ENCODE data around the gene SPTBN1. TPM values are rescaled to one million over a fixed set of nuclear protein-coding genes. Genes with fewer than 3 reads are reported as not detected.

SPTBN1 gene
- total and polyA plus RNA-seq, 2 of the 4 experiments (the other 2 are of a cell fraction), result 49.1 to 241 TPM

DNA sequence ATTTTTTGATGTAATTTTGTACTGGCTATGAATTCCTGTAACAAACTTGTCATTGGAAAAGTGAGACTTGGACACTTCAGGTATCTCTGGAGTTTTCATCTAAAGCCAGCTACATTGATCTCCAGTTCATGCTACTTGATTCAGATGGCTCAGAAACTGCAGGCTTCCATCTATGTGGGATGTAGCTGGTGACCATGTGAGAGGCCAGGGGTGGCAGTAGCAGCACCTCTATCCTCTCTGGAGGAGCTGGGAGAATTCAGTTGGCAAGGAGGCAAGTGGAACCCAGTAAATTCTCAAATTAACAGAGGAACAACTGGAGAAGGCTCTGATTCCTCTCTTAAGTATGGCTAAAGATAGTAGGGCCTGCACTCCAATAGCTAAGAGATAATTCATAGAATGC lies 10.0 kb upstream of the SPTBN1 start:
- no peak for ATAC-seq (ENCODE audit: low read depth)
- POLR2A ChIA-PET (ENCODE audit: unreplicated experiment), result no interaction called here
- intact Hi-C loops (cut with micrococcal nuclease) (no loop called here), dilution Hi-C loops (cut with HindIII; ENCODE audit: low sequenced_read_pairs, unreplicated experiment) (no loop called here), in situ Hi-C loops (cut with MboI; ENCODE audit: low sequenced_read_pairs) (no loop called here)
- H3K9me3 ChIP-seq (ENCODE audit: control insufficient read depth, insufficient read depth, low read length), result no peaks in the 10 kb centered on the region
- no peak overlapping the region for H4K91ac ChIP-seq (ENCODE audit: insufficient read depth, low read depth, low read length)
- no peak overlapping the region for H3K4ac ChIP-seq (ENCODE audit: low read depth, low read length)
- no peak overlapping the region for H2AK9ac ChIP-seq (replicated peaks; ENCODE audit: low read depth, low read length, poor library complexity)
- no peak overlapping the region for H2AFZ ChIP-seq (replicated peaks; ENCODE audit: low read length, poor library complexity)
- no peaks in the 10 kb centered on the region; the same call in 1 of the 2 replicates for H3K27me3 ChIP-seq (ENCODE audit: control insufficient read depth, insufficient read depth, low read length)
- H4K20me1 ChIP-seq (ENCODE audit: insufficient read depth, low read length), result no peaks in the 10 kb centered on the region
- H3K18ac ChIP-seq (ENCODE audit: low read depth, low read length), result no peak overlapping the region
- DNase-seq, result no peak
- H2BK120ac ChIP-seq (ENCODE audit: low read depth, low read length), result no peak overlapping the region
- no peak overlapping the region for H2BK5ac ChIP-seq (ENCODE audit: low read depth, low read length, poor library complexity, severe bottlenecking)
- H4K5ac ChIP-seq (ENCODE audit: low read depth, low read length), result no peak overlapping the region
- H3K23ac ChIP-seq (ENCODE audit: low read depth, low read length), result no peak overlapping the region
- H3K14ac ChIP-seq (replicated peaks; ENCODE audit: low read depth, low read length), result no peak overlapping the region
- H2AK5ac ChIP-seq (ENCODE audit: low read depth, low read length), result no peak overlapping the region
- no peaks in the 10 kb centered on the region for H3K79me1 ChIP-seq (ENCODE audit: low read depth in 1 of 2, low read length in 2 of 2)
- H3K27ac ChIP-seq (ENCODE audit: insufficient read depth, low read length), result no peak overlapping the region
- no peak overlapping the region for H2BK15ac ChIP-seq (ENCODE audit: low read depth, low read length)
- no peaks in the 10 kb centered on the region for H3K9me1 ChIP-seq (ENCODE audit: insufficient read depth, low read length)
- H3K4me3 ChIP-seq (ENCODE audit: insufficient read depth, low read depth, low read length), result no peak overlapping the region
- BruUV-seq (replicated peaks), result no TSS peak
- H3K9ac ChIP-seq (ENCODE audit: low read depth, low read length), result no peak overlapping the region
- CTCF ChIA-PET, result interaction anchor here (1.0 kb wide), 1 partner anchor 10 kb away, joined by 3 read pairs; the partner anchor contains the start of gene SPTBN1
- H4K8ac ChIP-seq (ENCODE audit: low read depth in 2 of 2, low read length in 2 of 2), result no peak overlapping the region
- no peaks in the 10 kb centered on the region for H3K4me1 ChIP-seq (ENCODE audit: control insufficient read depth, insufficient read depth, low read length)
- H3K36me3 ChIP-seq (ENCODE audit: control insufficient read depth, insufficient read depth, low read length), result no peaks in the 10 kb centered on the region
- no peak overlapping the region for H3K4me2 ChIP-seq (ENCODE audit: low read depth, low read length)
- H3K56ac ChIP-seq (ENCODE audit: extremely low read depth, insufficient read depth, low read length), result no peak overlapping the region
- TF ChIP-seq, protein P1, sequence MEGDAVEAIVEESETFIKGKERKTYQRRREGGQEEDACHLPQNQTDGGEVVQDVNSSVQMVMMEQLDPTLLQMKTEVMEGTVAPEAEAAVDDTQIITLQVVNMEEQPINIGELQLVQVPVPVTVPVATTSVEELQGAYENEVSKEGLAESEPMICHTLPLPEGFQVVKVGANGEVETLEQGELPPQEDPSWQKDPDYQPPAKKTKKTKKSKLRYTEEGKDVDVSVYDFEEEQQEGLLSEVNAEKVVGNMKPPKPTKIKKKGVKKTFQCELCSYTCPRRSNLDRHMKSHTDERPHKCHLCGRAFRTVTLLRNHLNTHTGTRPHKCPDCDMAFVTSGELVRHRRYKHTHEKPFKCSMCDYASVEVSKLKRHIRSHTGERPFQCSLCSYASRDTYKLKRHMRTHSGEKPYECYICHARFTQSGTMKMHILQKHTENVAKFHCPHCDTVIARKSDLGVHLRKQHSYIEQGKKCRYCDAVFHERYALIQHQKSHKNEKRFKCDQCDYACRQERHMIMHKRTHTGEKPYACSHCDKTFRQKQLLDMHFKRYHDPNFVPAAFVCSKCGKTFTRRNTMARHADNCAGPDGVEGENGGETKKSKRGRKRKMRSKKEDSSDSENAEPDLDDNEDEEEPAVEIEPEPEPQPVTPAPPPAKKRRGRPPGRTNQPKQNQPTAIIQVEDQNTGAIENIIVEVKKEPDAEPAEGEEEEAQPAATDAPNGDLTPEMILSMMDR (conservative IDR thresholded peaks at IDR 0.05; ENCODE audit: low read depth, low read length), result no peak
- TF ChIP-seq SMC3 (IDR thresholded peaks at IDR 0.05; ENCODE audit: low read depth, low read length) (no peak), MXI1 (IDR thresholded peaks at IDR 0.05; ENCODE audit: borderline replicate concordance, low read depth, low read length) (no peak), POLR2A (IDR thresholded peaks at IDR 0.05; ENCODE audit: low read depth, low read length) (no peak)
- no peak overlapping the region for H2BK20ac ChIP-seq (ENCODE audit: low read depth, low read length)

Data from IMR-90 (cell line).